A549 treated with AZD2906 at 1 μM for 4 hours (cell line): ENCODE data around the gene VN1R5. TPM values are rescaled to one million over a fixed set of nuclear protein-coding genes. Genes with fewer than 3 reads are reported as not detected.

Source experiments
- total RNA-seq: library from RNA; stranded (reverse); fragments of 200-300 nt; extraction: Qiagen RNA extraction; gene quantifications from 5 replicates; pipeline ENCODE4 v1.2.3, GENCODE V29; 2022

VN1R5 gene
- not detected in 5 replicates for total RNA-seq

DNA sequence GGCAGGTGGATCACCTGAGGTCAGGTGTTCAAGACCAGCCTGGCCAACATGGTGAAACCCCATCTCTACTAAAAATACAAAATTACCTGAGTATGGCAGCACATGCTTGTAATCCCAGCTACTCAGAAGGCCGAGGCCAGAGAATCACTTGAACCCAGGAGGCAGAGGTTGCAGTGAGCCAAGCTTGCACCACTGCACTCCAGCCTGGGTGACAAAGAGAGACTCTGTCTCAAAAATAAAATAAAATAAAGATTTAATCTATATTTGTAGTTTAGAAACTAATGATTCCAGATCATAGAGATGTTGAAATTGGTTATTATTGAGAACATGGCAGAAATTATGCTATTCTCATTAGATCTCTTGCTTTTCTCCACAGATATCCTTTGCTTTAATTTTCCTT, at the start of gene VN1R5:
TSS of gene VN1R5 (plus strand) at position 301 of the 400 bp plus-strand sequence.

Other genes starting within 250 kb of the VN1R5 start
- gene ZNF695, start 248.0 kb upstream of the VN1R5 start, total RNA-seq, result 2.0 to 3.1 TPM (median 2.4 TPM) in 5 replicates
- 2.9 to 4.3 TPM (median 3.0 TPM) in 5 replicates for gene ZNF670, start 177.3 kb upstream of the VN1R5 start, total RNA-seq
- gene ZNF669, start 151.7 kb upstream of the VN1R5 start, total RNA-seq, result 3.0 to 4.5 TPM (median 3.7 TPM) in 5 replicates
- 3.8 to 5.9 TPM (median 4.3 TPM) in 5 replicates for gene ZNF124, start 84.1 kb upstream of the VN1R5 start, total RNA-seq
- 16.5 to 18.4 TPM (median 17.9 TPM) in 5 replicates for gene ZNF496, start 75.8 kb downstream of the VN1R5 start, total RNA-seq
- 0.02 TPM in 1 of 5 replicates, not detected in the others for gene NLRP3, start 160.1 kb downstream of the VN1R5 start, total RNA-seq
- not detected in 5 replicates for gene OR2B11, start 202.0 kb downstream of the VN1R5 start, total RNA-seq